Mucosa of stomach (tissue), 1 donor: ENCODE data around the gene CYB5B.
"Not testable (repeated sequence)": the region's sequence is repeated elsewhere in the genome, so short reads cannot be mapped to it uniquely, and the experiment has no call there.

ENCODE experiments used
- H3K27me3 ChIP-seq: one replicate; pipeline ENCODE4 v1.7.0; 2013; ENCODE audit warnings: mild to moderate bottlenecking, low read length; ENCODE audit not compliant: control insufficient read depth, insufficient read depth
- H3K36me3 ChIP-seq: one replicate; pipeline ENCODE4 v1.7.0; 2013; ENCODE audit warnings: low read length; ENCODE audit not compliant: control insufficient read depth, insufficient read depth
- H3K4me1 ChIP-seq: one replicate; pipeline ENCODE4 v1.7.0; 2013; ENCODE audit warnings: mild to moderate bottlenecking, low read length; ENCODE audit not compliant: control insufficient read depth, insufficient read depth
- H3K4me3 ChIP-seq: one replicate; pipeline ENCODE4 v1.7.0; 2013; ENCODE audit warnings: low read length
- H3K9ac ChIP-seq: one replicate; pipeline ENCODE4 v1.7.0; 2013; ENCODE audit warnings: mild to moderate bottlenecking, low read length, moderate library complexity
- H3K9me3 ChIP-seq: one replicate; pipeline ENCODE4 v1.7.0; 2013; ENCODE audit warnings: mild to moderate bottlenecking, low read length, moderate library complexity; ENCODE audit not compliant: control insufficient read depth
- donor health status: Pancreatic carcinoma.

The CYB5B gene

DNA sequence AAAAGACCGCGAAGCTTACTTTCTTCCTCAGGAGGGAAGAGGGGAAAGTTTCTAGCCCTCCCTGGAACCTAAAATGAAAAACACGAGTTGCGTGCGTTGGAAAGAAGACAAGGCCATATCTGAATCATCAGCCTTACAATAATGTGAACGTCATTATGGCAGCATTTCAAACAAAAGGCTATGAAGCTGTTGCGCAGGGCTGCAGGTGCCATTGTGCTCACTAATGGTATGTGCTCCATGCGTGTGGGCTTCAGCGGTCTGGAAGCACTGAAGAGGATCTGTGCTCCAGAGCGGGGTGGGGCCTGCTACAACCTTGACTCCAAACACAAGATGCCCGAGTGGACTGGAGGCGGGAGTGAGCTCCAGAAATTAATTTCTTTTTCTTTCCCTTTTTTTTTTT, 12.1 kb upstream of the CYB5B start:
- no peaks in the 10 kb centered on the region for H3K9me3 ChIP-seq
- H3K4me1 ChIP-seq = peaks cover 17% of the 10 kb centered on the region

DNA sequence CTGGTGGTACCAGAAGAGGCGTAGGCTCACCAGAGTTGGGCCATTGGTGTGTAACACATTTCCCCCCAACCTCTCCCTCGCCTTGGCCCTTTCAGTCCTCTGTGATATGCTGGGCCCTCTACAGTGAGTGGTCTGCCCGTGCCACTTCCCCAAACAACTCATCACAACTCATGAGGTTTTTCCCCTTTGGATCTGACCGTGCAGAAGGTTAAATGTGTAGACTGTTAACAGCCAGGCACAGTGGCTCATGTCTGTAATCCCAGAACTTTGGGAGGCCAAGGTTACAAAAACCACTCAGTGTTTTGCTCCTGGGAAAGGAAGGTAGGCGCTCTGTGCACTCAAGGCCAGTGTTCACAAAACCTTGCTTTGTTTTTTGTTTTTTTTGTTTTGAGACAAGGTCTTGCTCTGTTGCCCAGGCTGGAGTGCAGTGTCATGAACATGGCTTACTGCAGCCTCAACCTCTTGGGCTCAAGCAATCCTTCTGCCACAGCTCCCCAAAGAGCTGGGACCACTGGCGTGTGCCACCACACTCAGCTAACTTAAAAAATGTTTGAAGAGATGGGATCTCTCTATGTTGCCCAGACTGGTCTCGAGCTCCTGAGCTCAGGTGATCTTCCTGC, 11.3 kb upstream of the CYB5B start:
- Histone ChIP-seq H3K36me3 (no peaks in the 10 kb centered on the region), H3K4me3 (no peak overlapping the region)

More for the DNA sequence above, 12.1 kb upstream of the CYB5B start:
- H3K4me3 ChIP-seq = no peak overlapping the region
- no peaks in the 10 kb centered on the region for H3K36me3 ChIP-seq
- no peaks in the 10 kb centered on the region for H3K27me3 ChIP-seq
- H3K9ac ChIP-seq = no peak overlapping the region

DNA sequence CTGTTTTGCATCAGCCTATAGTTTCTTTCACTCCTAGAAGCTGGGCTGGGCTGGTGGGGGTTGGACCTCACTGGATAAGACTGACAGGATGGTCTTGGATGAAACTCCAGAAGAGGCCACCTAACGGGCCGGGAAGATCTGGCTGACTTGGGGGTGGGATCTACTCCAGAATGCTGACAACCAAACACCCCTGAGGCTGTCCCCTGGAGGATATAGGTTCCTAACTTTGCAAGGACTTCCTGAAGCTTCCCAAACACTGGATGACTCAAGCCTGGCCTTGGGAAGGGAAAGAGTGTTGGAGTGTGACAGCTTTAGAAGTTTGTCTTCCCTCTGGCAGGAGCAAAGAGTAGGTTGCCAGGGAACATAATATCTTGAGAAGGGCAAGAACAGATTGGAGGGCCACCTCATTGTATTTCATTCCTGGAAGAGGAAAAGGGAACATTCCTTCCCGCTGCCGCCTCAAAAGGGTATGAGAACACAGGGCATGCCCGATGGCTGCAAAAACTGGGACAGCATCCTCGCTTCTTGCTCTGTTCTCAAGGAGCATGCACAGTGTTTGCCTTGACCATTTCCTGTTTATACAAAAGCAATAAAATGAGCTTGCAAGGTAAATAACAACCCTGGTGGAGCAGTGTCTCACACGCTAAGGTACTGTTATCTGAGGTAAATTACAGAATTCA, 6.8 kb upstream of the CYB5B start:
- no peaks in the 10 kb centered on the region for H3K9me3 ChIP-seq
- no peak overlapping the region for H3K9ac ChIP-seq
- no peak overlapping the region for H3K4me3 ChIP-seq
- peaks cover 17% of the 10 kb centered on the region for H3K4me1 ChIP-seq
- no peaks in the 10 kb centered on the region for H3K36me3 ChIP-seq
- no peaks in the 10 kb centered on the region for H3K27me3 ChIP-seq

More for the DNA sequence above, 11.3 kb upstream of the CYB5B start:
- Histone ChIP-seq H3K9ac (no peak overlapping the region), H3K9me3 (no peaks in the 10 kb centered on the region), H3K4me1 (peaks cover 24% of the 10 kb centered on the region), H3K27me3 (no peaks in the 10 kb centered on the region)

DNA sequence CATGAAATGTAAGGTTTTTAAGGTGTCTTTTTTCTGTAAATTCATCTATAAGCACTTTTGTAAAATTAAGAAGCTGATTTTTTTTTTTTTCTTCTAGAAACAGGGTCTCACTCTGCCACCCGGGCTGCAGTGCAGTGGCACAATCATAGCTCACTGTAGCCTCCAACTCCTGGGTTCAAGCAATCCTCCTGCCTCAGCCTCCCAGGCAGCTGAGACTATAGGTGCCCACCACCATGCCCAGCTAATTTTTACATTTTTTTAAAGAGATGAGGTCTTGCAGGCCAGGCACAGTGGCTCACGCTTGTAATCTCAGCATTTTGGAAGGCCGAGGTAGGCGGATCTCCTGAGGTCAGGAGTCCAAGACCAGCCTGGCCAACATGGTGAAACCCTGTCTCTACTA, 4.5 kb upstream of the CYB5B start:
- Histone ChIP-seq H3K9ac (no peak overlapping the region), H3K36me3 (no peaks in the 10 kb centered on the region), H3K9me3 (no peaks in the 10 kb centered on the region), H3K4me3 (no peak overlapping the region), H3K4me1 (peaks cover 15% of the 10 kb centered on the region), H3K27me3 (no peaks in the 10 kb centered on the region)

DNA sequence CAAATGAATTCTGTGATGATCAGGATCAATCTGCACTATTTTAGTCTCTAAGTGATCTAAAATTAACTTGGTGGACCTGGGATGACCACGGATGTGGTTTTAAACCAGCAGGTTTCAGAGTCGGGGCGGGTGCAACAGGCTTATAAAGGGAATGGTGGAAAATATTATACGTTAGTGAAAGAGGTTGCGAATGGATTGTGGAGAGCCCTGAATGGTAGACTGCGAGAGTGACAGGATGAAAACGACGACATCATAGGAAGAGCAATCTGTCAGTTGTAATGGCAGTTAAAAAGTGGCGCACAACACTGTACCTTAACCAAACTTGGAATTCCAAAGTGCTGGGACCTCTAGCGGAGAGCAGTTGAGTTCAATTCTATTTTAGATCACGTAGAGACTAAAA, 1.2 kb upstream of the CYB5B start:
- no peak overlapping the region for H3K9ac ChIP-seq
- H3K9me3 ChIP-seq = no peaks in the 10 kb centered on the region
- H3K36me3 ChIP-seq = no peaks in the 10 kb centered on the region
- no peaks in the 10 kb centered on the region for H3K27me3 ChIP-seq
- peaks cover 1% of the 10 kb centered on the region for H3K4me1 ChIP-seq
- no peak overlapping the region for H3K4me3 ChIP-seq

DNA sequence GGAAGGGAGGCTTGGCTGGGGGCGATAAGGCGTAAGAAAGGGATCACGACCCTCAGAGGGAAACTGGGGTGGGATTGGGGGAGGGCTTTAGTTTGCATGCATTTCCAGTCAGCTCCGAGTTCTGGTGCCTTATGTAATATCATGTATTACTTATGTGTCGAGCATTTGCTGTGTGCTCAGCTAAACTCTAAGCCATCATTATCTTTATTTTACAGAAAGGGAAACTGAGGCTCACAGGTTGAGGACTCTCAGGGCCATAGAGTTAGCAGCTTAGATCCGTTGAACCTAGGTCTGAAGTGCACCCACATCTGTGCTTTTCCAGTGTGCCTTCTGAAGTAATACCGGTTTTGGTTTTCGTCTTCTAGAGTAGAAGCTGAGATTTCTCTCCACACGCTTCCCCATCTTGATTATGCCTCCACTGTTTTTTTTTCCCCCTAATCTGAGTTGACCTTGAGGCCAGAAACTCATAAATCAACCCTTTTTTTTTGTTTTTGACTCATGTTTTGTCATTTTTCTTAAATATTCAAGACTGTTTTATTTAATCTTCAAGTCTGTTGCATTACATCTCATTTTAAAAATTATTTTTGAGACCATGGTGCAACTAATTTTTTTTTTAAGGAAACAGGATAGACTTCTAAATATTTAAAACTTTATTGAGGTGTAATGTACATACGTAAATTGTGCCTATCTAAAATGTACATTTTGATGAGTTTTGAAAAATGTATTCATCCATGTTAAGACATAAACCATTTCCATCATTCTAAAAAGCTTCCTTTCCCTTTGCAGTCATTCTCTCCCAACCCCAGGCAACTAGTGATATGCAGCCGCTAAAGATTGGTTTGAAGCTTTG, 741 bp downstream of the CYB5B start:
- no peaks in the 10 kb centered on the region for H3K36me3 ChIP-seq
- peak overlapping the region; percentile 95 for H3K4me3 ChIP-seq
- H3K9me3 ChIP-seq = no peaks in the 10 kb centered on the region
- H3K27me3 ChIP-seq = no peaks in the 10 kb centered on the region
- no peaks in the 10 kb centered on the region for H3K4me1 ChIP-seq
- H3K9ac ChIP-seq = peak overlapping the region; percentile 93

DNA sequence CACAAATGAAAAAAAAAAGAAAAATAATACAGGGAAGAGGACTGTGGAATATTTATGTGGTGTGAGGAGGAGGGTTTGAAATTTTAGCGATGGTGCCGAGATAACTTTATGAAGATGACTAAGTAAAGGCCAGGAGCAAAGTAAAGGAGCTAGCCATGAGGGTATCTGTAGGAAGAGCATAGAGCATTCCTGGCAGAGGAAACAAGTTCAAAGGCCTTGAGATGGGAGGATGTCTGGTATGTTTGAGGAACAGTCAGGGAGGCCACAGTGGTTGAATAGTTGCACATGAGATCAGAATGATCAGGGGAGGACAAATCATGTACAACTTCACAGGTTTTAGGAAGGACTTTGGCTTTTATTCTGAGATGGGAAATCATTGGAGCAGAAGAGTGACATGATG, 4.2 kb downstream of the CYB5B start:
- Histone ChIP-seq H3K36me3 (no peaks in the 10 kb centered on the region), H3K4me1 (no peaks in the 10 kb centered on the region), H3K4me3 (no peak overlapping the region), H3K9me3 (no peaks in the 10 kb centered on the region), H3K9ac (no peak overlapping the region), H3K27me3 (no peaks in the 10 kb centered on the region)

DNA sequence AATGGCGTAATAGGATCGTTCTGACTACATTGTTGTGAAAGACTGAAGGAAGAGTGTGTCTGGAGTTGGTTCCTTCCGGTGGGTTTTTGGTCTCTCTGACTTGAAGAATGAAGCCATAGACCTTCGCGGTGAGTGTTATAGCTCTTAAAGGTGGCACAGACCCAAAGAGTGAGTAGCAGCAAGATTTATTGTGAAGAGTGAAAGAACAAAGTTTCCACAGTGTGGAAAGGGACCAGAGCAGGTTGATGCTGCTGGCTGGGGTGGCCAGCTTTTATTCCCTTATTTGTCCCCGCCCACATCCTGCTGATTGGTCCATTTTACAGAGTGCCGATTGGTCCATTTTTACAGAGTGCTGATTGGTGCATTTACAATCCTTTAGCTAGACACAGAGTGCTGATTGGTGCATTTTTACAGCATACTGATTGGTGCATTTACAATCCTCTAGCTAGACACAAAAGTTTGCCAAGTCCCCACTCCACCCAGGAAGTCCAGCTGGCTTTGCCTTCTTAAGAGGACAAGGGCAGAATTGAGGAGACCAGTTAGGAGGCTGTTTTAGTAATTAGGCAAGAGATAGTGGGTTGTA, 4.7 kb downstream of the CYB5B start:
- H3K9me3 ChIP-seq, H3K4me3 ChIP-seq, H3K9ac ChIP-seq, H3K4me1 ChIP-seq, H3K27me3 ChIP-seq, H3K36me3 ChIP-seq: not testable (repeated sequence)

DNA sequence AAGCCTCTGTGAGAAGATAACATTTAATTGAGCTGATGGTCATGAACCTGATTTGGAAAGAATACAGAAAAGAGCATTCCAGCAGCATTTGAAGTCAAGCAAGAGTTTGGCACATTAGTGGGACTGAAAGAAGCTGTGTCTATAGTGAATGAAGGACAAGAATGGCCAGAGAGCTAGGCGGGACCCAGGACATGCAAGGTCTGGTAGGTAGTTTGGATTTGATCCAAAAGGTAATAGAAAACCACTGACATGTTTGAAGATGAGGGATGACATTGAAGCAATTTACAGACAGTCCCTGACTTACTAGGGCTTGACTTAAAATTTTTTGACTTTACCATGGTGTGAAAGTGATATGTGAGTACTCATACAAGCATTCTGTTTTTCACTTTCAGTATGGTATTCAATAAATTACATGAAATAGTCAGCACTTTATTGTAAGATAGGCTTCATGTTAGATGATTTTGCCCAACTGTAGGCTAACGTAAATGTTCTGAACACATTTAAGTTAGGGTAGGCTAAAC, 7.6 kb downstream of the CYB5B start:
- Histone ChIP-seq H3K4me1 (peaks cover 12% of the 10 kb centered on the region), H3K9ac (no peak overlapping the region), H3K36me3 (peaks cover 4% of the 10 kb centered on the region), H3K4me3 (no peak overlapping the region), H3K27me3 (no peaks in the 10 kb centered on the region), H3K9me3 (no peaks in the 10 kb centered on the region)

DNA sequence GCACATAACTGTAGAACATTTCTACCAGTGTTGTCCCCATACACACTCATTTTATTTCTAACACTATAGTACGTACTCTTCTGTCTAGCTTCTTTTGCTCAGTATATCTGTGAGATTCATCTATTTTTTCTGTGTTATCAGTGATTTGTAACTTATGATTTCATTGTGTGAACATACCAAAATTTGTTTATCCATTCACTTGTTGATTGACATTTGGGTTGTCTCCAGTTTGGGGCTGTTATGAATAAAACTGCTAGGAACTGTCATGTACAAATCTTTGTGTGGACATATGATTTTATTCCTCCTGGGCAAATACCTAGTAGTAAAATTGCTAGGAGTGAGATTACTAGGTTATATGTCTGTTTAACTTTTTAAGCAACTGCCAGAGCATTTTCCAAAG, 9.6 kb downstream of the CYB5B start:
- H3K4me3 ChIP-seq = no peak overlapping the region
- H3K36me3 ChIP-seq = peaks cover 4% of the 10 kb centered on the region
- no peaks in the 10 kb centered on the region for H3K27me3 ChIP-seq
- H3K9me3 ChIP-seq = no peaks in the 10 kb centered on the region
- H3K4me1 ChIP-seq = peaks cover 12% of the 10 kb centered on the region
- no peak overlapping the region for H3K9ac ChIP-seq

DNA sequence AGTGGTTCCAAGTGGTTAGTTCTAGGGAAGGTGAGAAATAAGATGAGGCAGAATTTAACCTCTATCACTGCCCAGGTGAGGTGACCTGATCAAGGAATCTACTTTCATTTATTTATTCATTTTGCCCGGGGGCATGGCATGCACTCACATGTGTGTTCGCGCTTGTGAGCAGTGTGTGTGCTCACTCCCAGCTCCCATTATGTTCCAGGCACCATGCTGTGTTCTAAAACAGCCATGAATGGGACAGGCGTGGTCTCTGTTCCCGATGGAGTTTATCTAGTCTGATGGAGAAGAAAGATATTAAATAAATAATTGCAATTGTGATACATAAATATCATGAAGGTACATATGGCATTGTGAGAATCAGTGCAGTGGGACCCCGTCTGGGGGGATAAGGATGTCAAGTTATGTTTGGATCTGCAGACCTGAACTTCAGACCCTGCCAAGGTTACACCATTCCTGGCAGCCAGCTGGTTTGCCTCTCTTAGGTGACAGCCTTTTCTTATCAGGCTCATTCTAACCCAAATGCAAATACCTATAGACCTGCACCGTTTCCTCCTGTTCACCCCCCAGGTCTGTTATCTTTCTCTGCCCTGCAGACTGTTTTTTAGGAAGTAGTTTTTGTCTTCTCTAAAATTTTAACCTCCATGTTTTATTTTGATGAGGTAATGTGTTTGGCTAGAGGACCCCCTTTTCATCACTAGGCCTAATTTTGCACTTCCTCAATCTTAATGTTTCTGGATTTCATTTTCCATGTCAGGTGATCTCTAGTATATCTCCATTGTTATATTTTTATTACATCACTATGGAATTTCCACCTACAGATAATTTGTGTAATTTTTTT, 11.8 kb downstream of the CYB5B start:
- Histone ChIP-seq H3K4me1 (peaks cover 12% of the 10 kb centered on the region), H3K27me3 (no peaks in the 10 kb centered on the region)

More for the DNA sequence above, 11.8 kb downstream of the CYB5B start:
- Histone ChIP-seq H3K4me3 (no peak overlapping the region), H3K9me3 (no peaks in the 10 kb centered on the region), H3K36me3 (peaks cover 4% of the 10 kb centered on the region), H3K9ac (no peak overlapping the region)
